Upper lobe of left lung (tissue), 6 donors: ENCODE data around the gene XPNPEP2. TPM values are rescaled to one million over a fixed set of nuclear protein-coding genes. Genes with fewer than 3 reads are reported as not detected.
A peak's percentile ranks its signal among the peaks of the same experiment; 100 is the strongest.
"Not testable (repeated sequence)": the region's sequence is repeated elsewhere in the genome, so short reads cannot be mapped to it uniquely, and the experiment has no call there.

Experiments
- ATAC-seq, 2 donors: fragments of 200-7000 bp; cut with Tn5 transposase; one replicate each; pipeline ENCODE4 v1.9.1; 2022; ENCODE audit warnings: mild to moderate bottlenecking in 2 of 2, moderate library complexity in 2 of 2; ENCODE audit not compliant: low FRiP score in 2 of 2
- DNase-seq, 2 donors: peaks; one replicate each; pipeline ENCODE4 v3.0.0-alpha.2; 2019 to 2020
- H3K27ac ChIP-seq, 4 donors: fragments of 200-600 bp; sonication (generic); one replicate each; pipeline ENCODE4 v1.5.1; 2016 to 2019
- H3K27me3 ChIP-seq, 4 donors: fragments of 200-600 bp; sonication (generic); one replicate each; pipeline ENCODE4 v1.5.1; 2017 to 2019
- H3K36me3 ChIP-seq, 4 donors: fragments of 200-600 bp; sonication (generic); one replicate each; pipeline ENCODE4 v1.5.1; 2016 to 2019
- H3K4me1 ChIP-seq, 4 donors: fragments of 200-600 bp; sonication (generic); one replicate each; pipeline ENCODE4 v1.5.1; 2018 to 2019
- H3K4me3 ChIP-seq, 4 donors: fragments of 200-600 bp; sonication (generic); one replicate each; pipeline ENCODE4 v1.5.1; 2017 to 2019; ENCODE audit warnings: mild to moderate bottlenecking in 2 of 4, moderate library complexity in 1 of 4
- H3K9me3 ChIP-seq, 4 donors: fragments of 200-600 bp; sonication (generic); one replicate each; pipeline ENCODE4 v1.5.1; 2018 to 2019
- EP300 ChIP-seq, 4 donors: sonication (generic); formaldehyde crosslinking; IDR thresholded peaks; one replicate each; pipeline ENCODE4 v1.5.1; 2017; ENCODE audit warnings: antibody characterized with exemption in 4 of 4, control low read depth in 2 of 4
- POLR2A ChIP-seq, 4 donors: fragments of 450-650 bp; IDR thresholded peaks; one replicate each; pipeline ENCODE4 v1.5.1; 2016 to 2017; ENCODE audit warnings: antibody characterized with exemption in 4 of 4, mild to moderate bottlenecking in 2 of 4
- POLR2AphosphoS5 ChIP-seq, 2 donors: sonication (generic); formaldehyde crosslinking; IDR thresholded peaks; one replicate each; pipeline ENCODE4 v1.5.1; 2017; ENCODE audit warnings: antibody characterized with exemption in 2 of 2
- WGBS, 2 donors: methylation state at CpG; one replicate each; pipeline ENCODE4 v1.1.5; 2017 to 2018; 5-methylcytosine and 5-hydroxymethylcytosine counted together
- total RNA-seq, 6 donors: library from RNA; depleted of rRNA in 4 of 6; stranded (reverse); fragments of >200 nt in 4 of 6; gene quantifications; one replicate each; pipeline versions ENCODE4 v1.1.0 to v1.2.1, GENCODE V29; 2016 to 2021
- TF ChIP-seq, protein P1 (sequence below), 6 experiments: fragments of 450-650 bp in 4 of 6; fragments of 200-600 bp in 2 of 6; sonication (generic) in 2 of 6; IDR thresholded peaks; one replicate each; pipeline ENCODE4 v1.5.1; 2016 to 2019; ENCODE audit warnings: antibody characterized with exemption in 6 of 6
- donor health status: DM: no; HTN: no; CAD: no; lungs with moderate emphysema.
- donor health status: DM: no; HTN: yes; CAD: no; lungs with severe emphysema.

XPNPEP2 gene
- total RNA-seq, 6 donors from 2014 or later: 0.91 to 5.1 (median 2.5) TPM; not detected in 2

- peak in 1 of 2 donors; percentile 39 for ATAC-seq
- H3K27me3 ChIP-seq: no peaks in the 10 kb centered on the region
- no peaks in the 10 kb centered on the region for H3K4me1 ChIP-seq
- no peaks in the 10 kb centered on the region for H3K9me3 ChIP-seq
- 69 to 72% methylated on average over 4 of the region's 4 CpGs for WGBS, 2 donors
- TF ChIP-seq EP300 (IDR thresholded peaks at IDR 0.05): no peak
- TF ChIP-seq POLR2A (IDR thresholded peaks at IDR 0.05): no peak
- TF ChIP-seq, protein P1, sequence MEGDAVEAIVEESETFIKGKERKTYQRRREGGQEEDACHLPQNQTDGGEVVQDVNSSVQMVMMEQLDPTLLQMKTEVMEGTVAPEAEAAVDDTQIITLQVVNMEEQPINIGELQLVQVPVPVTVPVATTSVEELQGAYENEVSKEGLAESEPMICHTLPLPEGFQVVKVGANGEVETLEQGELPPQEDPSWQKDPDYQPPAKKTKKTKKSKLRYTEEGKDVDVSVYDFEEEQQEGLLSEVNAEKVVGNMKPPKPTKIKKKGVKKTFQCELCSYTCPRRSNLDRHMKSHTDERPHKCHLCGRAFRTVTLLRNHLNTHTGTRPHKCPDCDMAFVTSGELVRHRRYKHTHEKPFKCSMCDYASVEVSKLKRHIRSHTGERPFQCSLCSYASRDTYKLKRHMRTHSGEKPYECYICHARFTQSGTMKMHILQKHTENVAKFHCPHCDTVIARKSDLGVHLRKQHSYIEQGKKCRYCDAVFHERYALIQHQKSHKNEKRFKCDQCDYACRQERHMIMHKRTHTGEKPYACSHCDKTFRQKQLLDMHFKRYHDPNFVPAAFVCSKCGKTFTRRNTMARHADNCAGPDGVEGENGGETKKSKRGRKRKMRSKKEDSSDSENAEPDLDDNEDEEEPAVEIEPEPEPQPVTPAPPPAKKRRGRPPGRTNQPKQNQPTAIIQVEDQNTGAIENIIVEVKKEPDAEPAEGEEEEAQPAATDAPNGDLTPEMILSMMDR (IDR thresholded peaks at IDR 0.05): no peak
- no peak for TF ChIP-seq POLR2AphosphoS5 (IDR thresholded peaks at IDR 0.05)
- no peak overlapping the region for H3K27ac ChIP-seq
- no peak overlapping the region for H3K4me3 ChIP-seq
- no peaks in the 10 kb centered on the region for H3K36me3 ChIP-seq
- no peak for DNase-seq
Observed at GRCh38 chrX:129739578-129739977, 799 bp downstream of the XPNPEP2 start.

DNA sequence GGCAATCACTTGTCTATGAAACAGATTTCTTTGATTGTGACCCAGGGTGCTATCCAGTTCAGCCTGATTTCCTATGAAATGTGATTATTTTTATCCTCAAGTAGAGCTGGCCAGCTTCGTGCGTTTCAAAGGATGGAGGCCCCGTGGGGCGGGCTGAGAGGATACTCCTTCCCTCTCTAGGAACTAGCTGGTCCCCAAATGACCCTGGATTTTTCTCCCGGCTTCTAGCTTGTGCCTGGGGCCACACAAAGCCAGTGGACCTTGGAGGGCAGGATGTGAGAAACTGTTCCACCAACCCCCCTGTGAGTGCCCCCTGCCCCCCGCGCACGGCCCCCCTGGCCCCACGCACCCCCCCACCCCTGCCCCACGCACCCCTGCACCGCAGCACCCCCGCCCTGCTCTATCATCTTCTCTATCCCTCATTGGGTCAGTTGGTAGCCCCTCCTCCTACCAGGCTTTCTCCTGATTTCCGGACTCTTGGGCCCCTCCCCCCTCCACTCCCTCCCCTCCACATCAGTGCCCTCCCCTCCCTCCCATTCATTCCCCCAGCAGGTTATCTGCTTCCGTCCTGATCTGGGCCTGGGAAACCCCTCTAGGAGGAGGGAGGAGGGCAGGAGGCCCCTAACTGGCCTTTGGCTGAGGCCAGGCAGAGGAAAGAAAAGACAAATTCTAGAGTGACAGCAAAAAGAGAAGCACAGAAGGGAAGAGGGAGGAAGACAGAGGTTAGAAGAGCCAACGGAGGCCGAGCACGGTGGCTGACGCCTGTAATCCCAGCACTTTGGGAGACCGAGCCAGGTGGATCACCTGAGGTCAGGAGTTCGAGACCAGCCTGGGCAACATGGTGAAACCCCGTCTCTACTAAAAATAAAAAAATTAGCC lies 3.3 kb downstream of the XPNPEP2 start:
- no peak for TF ChIP-seq POLR2AphosphoS5 (IDR thresholded peaks at IDR 0.05)
- TF ChIP-seq POLR2A (IDR thresholded peaks at IDR 0.05): no peak
- TF ChIP-seq, protein P1 (IDR thresholded peaks at IDR 0.05): no peak
- no peak for TF ChIP-seq EP300 (IDR thresholded peaks at IDR 0.05)
- no peaks in the 10 kb centered on the region for H3K9me3 ChIP-seq
- H3K4me3 ChIP-seq: no peak overlapping the region
- no peaks in the 10 kb centered on the region for H3K27me3 ChIP-seq
- no peaks in the 10 kb centered on the region for H3K36me3 ChIP-seq
- DNase-seq: no peak
- no peaks in the 10 kb centered on the region for H3K4me1 ChIP-seq
- ATAC-seq: no peak
- WGBS, 2 donors: 59 to 69% methylated on average over 9 to 15 of the region's 21 CpGs
- H3K27ac ChIP-seq: no peak overlapping the region

- not testable (repeated sequence) for H3K27ac ChIP-seq, H3K36me3 ChIP-seq, H3K27me3 ChIP-seq, H3K4me1 ChIP-seq, DNase-seq, ATAC-seq, H3K9me3 ChIP-seq, H3K4me3 ChIP-seq
- 65 to 75% methylated on average over 6 of the region's 6 CpGs for WGBS, 2 donors
Observed at GRCh38 chrX:129742759-129743152, 4.0 kb downstream of the XPNPEP2 start.

- H3K36me3 ChIP-seq: no peaks in the 10 kb centered on the region
- H3K9me3 ChIP-seq: no peaks in the 10 kb centered on the region
- no peak overlapping the region for H3K27ac ChIP-seq
- 71 to 72% methylated on average over 4 of the region's 4 CpGs for WGBS, 2 donors
- ATAC-seq (no peak), DNase-seq (no peak)
- TF ChIP-seq POLR2AphosphoS5 (IDR thresholded peaks at IDR 0.05) (no peak), POLR2A (IDR thresholded peaks at IDR 0.05) (no peak), EP300 (IDR thresholded peaks at IDR 0.05) (no peak)
- TF ChIP-seq, protein P1 (IDR thresholded peaks at IDR 0.05): no peak
- no peaks in the 10 kb centered on the region for H3K27me3 ChIP-seq
- H3K4me1 ChIP-seq: no peaks in the 10 kb centered on the region
- no peak overlapping the region for H3K4me3 ChIP-seq
Observed at GRCh38 chrX:129743821-129744220, 5.0 kb downstream of the XPNPEP2 start.

GRCh38 chrX:129744861-129745321 lies 6.1 kb downstream of the XPNPEP2 start:
- H3K36me3 ChIP-seq: no peaks in the 10 kb centered on the region
- H3K27ac ChIP-seq: no peak overlapping the region
- TF ChIP-seq POLR2AphosphoS5 (IDR thresholded peaks at IDR 0.05): no peak
- TF ChIP-seq, protein P1 (IDR thresholded peaks at IDR 0.05): no peak
- no peak for TF ChIP-seq EP300 (IDR thresholded peaks at IDR 0.05)
- no peak for TF ChIP-seq POLR2A (IDR thresholded peaks at IDR 0.05)
- 78 to 87% methylated on average over 10 of the region's 10 CpGs for WGBS, 2 donors
- no peak for ATAC-seq
- H3K4me1 ChIP-seq: no peaks in the 10 kb centered on the region
- H3K4me3 ChIP-seq: no peak overlapping the region
- no peaks in the 10 kb centered on the region for H3K9me3 ChIP-seq
- H3K27me3 ChIP-seq: no peaks in the 10 kb centered on the region
- no peak for DNase-seq
